ENCODE results near the gene HOXA10.

HOXA10 gene

GRCh38 chr7:27204851-27205322, 30.8 kb upstream of the HOXA10 start:
- Histone ChIP-seq H3K27me3 (ENCODE audit: insufficient read depth, poor library complexity, severe bottlenecking) (peaks cover 64% of the 10 kb centered on the region), H3K4me3 (replicated peaks; ENCODE audit: insufficient read depth, low read length) (no peak overlapping the region), H3K27ac (replicated peaks) (no peak overlapping the region)
- TF ChIP-seq POLR2AphosphoS5 (IDR thresholded peaks at IDR 0.05; ENCODE audit: low read depth) (no peak), SPI1 (IDR thresholded peaks at IDR 0.05; ENCODE audit: borderline replicate concordance, low read depth) (no peak), GABPA (IDR thresholded peaks at IDR 0.05; ENCODE audit: low read depth) (no peak)
- TF ChIP-seq, protein P1, sequence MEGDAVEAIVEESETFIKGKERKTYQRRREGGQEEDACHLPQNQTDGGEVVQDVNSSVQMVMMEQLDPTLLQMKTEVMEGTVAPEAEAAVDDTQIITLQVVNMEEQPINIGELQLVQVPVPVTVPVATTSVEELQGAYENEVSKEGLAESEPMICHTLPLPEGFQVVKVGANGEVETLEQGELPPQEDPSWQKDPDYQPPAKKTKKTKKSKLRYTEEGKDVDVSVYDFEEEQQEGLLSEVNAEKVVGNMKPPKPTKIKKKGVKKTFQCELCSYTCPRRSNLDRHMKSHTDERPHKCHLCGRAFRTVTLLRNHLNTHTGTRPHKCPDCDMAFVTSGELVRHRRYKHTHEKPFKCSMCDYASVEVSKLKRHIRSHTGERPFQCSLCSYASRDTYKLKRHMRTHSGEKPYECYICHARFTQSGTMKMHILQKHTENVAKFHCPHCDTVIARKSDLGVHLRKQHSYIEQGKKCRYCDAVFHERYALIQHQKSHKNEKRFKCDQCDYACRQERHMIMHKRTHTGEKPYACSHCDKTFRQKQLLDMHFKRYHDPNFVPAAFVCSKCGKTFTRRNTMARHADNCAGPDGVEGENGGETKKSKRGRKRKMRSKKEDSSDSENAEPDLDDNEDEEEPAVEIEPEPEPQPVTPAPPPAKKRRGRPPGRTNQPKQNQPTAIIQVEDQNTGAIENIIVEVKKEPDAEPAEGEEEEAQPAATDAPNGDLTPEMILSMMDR (IDR thresholded peaks at IDR 0.05; ENCODE audit: insufficient read depth, low read length), result no peak
- TF ChIP-seq, protein P2, sequence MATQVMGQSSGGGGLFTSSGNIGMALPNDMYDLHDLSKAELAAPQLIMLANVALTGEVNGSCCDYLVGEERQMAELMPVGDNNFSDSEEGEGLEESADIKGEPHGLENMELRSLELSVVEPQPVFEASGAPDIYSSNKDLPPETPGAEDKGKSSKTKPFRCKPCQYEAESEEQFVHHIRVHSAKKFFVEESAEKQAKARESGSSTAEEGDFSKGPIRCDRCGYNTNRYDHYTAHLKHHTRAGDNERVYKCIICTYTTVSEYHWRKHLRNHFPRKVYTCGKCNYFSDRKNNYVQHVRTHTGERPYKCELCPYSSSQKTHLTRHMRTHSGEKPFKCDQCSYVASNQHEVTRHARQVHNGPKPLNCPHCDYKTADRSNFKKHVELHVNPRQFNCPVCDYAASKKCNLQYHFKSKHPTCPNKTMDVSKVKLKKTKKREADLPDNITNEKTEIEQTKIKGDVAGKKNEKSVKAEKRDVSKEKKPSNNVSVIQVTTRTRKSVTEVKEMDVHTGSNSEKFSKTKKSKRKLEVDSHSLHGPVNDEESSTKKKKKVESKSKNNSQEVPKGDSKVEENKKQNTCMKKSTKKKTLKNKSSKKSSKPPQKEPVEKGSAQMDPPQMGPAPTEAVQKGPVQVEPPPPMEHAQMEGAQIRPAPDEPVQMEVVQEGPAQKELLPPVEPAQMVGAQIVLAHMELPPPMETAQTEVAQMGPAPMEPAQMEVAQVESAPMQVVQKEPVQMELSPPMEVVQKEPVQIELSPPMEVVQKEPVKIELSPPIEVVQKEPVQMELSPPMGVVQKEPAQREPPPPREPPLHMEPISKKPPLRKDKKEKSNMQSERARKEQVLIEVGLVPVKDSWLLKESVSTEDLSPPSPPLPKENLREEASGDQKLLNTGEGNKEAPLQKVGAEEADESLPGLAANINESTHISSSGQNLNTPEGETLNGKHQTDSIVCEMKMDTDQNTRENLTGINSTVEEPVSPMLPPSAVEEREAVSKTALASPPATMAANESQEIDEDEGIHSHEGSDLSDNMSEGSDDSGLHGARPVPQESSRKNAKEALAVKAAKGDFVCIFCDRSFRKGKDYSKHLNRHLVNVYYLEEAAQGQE (IDR thresholded peaks at IDR 0.05; ENCODE audit: insufficient replicate concordance, low read depth), result no peak
- no peak for DNase-seq (ENCODE audit: low read depth in 1 of 2, low spot score in 1 of 2)

DNA sequence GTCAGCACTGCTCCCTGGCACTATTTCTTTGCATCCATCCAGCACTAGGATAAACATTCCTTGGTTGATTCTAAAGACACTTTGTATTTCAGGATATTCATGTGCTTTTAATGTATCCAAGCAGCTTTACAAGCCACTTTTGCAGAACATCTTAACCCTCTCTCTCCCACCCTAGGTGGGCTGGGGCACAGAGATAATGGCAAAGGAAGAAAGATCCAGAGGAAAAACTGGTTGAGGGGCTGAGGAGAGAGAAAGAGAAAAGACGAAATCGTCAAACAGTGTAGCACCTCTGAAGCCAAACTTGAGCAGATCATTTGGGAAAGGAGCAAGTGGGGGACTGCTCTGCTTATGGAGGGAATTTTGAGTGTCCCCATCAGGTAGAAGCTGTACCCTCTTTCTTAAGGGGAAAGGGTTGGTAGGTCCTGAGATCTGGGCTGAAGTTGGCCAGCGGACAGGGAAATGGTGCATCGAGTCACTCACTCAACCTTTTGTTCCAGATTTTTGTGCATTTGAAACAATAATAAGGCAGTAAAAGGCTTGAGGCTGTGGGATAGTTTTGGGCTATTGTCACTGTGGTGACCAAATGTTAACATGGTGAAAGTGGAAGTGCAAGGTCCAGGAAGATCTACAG, 30.0 kb upstream of the HOXA10 start:
- TF ChIP-seq POLR2AphosphoS5 (IDR thresholded peaks at IDR 0.05; ENCODE audit: low read depth) (no peak), SPI1 (IDR thresholded peaks at IDR 0.05; ENCODE audit: borderline replicate concordance, low read depth) (no peak), GABPA (IDR thresholded peaks at IDR 0.05; ENCODE audit: low read depth) (no peak)
- TF ChIP-seq, protein P2 (IDR thresholded peaks at IDR 0.05; ENCODE audit: insufficient replicate concordance, low read depth), result no peak
- TF ChIP-seq, protein P1 (IDR thresholded peaks at IDR 0.05; ENCODE audit: insufficient read depth, low read length), result no peak
- DNase-seq (ENCODE audit: low read depth in 1 of 2, low spot score in 1 of 2), result no peak
- H3K4me3 ChIP-seq (replicated peaks; ENCODE audit: insufficient read depth, low read length), result no peak overlapping the region
- no peak overlapping the region for H3K27ac ChIP-seq (replicated peaks)
- peaks cover 66% of the 10 kb centered on the region for H3K27me3 ChIP-seq (ENCODE audit: insufficient read depth, poor library complexity, severe bottlenecking)

DNA sequence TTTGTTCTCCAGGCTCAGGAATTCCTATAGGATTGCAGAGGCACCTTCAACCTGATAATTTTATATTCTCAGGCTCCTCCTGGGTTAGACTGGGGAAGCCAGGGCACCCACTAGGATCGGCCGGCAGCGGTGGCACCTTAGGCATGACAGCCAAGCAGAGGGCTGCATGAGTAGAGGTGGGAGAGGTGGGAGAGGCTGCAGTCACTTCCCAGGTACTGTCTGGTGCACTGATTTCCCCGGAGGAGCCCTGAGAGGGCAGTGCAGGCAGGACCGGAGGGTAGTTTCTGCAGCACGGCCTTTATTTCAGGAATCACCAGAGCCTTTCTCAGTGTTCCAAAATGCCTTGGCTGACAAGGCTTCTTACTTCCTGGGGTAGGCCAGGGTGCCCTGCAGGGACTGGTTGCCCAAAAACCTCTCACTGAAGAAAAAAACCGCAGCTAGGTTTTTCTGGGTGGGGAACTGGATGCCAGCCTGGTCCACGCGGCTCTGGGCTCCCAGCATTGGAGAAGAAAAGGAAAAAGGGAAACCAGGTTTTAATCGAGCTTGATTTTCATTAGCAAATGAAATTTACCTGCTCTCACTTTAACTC, 29.3 kb upstream of the HOXA10 start:
- no peak overlapping the region for H3K27ac ChIP-seq (replicated peaks)
- no peak for TF ChIP-seq SPI1 (IDR thresholded peaks at IDR 0.05; ENCODE audit: borderline replicate concordance, low read depth)
- no peak for TF ChIP-seq POLR2AphosphoS5 (IDR thresholded peaks at IDR 0.05; ENCODE audit: low read depth)
- TF ChIP-seq, protein P1 (IDR thresholded peaks at IDR 0.05; ENCODE audit: insufficient read depth, low read length), result no peak
- TF ChIP-seq GABPA (IDR thresholded peaks at IDR 0.05; ENCODE audit: low read depth), result no peak
- TF ChIP-seq, protein P2 (IDR thresholded peaks at IDR 0.05; ENCODE audit: insufficient replicate concordance, low read depth), result no peak
- H3K27me3 ChIP-seq (ENCODE audit: insufficient read depth, poor library complexity, severe bottlenecking), result peaks cover 71% of the 10 kb centered on the region
- no peak for DNase-seq (ENCODE audit: low read depth in 1 of 2, low spot score in 1 of 2)
- H3K4me3 ChIP-seq (replicated peaks; ENCODE audit: insufficient read depth, low read length), result no peak overlapping the region
